Right hindlimb (tissue), 1 donor: ENCODE measurements around the gene TCP1.
"Not testable (repeated sequence)": the region's sequence is repeated elsewhere in the genome, so short reads cannot be mapped to it uniquely, and the experiment has no call there.

Source experiments
- DNase-seq: peaks from one replicate; pipeline ENCODE4 v3.0.0-alpha.2; 2018

TCP1 gene

DNA sequence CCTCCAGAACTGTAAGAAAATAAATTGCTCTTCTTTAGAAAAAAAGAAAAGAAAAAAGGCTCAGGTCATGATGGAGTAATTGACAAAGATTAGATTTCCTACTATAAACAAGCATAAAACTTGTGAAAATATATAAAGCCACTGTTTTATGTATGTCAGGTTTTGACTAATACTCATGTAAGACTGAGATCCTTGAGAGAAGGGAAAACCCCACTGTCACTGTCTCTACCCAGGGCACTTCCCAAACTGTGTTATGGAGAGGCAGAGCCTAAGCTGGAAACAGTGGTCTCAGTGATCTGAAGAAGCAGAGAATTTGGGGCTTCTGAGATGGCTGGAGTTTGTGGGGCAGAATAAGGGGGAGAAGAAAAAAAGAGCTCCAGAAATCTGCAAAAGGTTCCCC lies 19.9 kb downstream of the TCP1 start:
- DNase-seq, result no peak

DNA sequence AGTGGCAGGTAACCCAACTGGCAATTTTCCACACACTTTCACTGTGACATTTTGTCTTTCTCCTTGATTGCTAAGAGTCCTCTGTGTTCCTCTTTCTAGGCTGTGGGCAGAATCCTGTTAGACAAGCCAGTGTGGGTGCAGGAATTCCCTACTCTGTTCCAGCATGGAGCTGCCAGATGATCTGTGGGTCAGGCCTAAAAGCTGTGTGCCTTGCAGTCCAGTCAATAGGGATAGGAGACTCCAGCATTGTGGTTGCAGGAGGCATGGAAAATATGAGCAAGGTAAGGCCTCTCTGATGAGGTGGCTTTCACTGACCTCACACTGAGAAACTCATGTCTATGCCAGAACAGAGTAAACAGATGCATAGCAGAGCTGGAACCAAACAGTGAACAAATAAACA lies 22.5 kb downstream of the TCP1 start:
- no peak for DNase-seq

DNA sequence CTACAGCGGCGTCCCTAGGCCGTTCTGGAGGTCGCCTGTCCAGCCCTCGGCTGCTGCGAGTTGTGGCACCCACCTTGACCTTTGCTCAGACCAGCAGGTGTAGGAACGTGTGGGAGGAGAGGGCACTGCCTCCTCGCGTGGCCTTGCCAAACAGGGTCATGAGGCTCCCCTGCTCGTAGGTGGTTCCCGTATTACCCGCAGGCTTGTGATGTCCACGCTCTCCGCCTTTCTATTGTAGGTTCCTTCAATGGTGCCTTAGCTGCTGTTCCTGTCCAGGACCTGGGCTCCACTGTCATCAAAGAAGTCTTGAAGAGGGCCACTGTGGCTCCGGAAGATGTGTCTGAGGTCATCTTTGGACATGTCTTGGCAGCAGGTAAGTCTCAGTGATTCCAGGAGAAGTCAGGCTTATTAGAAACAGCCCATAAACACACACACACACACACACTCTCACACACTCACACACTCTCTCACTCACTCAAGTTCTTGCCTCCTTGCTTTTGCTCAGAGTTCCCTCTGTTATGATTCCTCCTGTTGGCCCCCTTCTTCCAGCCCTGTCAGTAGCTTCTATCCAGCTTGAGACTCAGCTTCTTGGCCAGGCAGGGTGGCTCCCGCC lies 26.6 kb downstream of the TCP1 start:
- DNase-seq, result no peak

DNA sequence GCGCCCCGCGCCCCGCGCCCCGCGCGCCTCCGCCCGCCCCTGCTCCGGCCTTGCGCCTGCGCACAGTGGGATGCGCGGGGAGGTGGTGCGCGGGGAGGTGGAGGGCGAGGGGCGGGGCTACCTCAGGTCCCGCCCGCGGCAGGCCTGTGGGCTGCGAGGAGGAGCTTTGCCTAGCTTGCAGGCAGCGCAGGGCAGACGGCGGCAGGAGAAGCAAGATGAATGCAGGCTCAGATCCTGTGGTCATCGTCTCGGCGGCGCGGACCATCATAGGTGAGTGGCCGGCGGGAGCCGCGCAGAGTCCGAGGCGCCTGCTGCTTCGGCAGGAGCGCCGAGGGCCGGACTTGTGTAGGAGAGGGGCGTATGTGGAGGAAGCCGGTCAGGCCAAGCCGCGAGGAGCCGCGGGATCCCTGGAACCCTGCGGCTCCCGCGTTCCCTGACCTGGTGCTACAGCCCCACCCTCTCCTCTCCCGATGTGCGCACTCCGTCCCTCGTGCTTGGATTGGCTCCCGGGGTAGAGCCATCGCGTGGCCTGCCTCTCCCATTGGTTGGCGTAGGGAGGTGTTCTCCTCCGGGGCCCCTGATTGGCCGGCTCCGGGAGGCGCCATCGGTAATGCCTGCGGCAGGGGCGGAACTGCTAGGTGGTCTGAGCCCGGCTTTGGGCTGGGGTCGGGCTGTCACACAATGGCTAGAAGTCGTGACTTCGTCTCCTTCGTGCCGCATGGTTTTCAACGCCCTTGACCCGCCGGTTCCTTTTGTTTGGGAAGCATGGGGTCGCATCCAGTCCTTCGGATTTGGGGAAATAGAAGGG lies 27.3 kb downstream of the TCP1 start, which contains the start of gene ACAT2:
ACAT2 (plus strand) TSS at position 173 of the 808 bp plus-strand sequence; CDS start at position 216, 43 bp downstream.
- peak; percentile 97 for DNase-seq

DNA sequence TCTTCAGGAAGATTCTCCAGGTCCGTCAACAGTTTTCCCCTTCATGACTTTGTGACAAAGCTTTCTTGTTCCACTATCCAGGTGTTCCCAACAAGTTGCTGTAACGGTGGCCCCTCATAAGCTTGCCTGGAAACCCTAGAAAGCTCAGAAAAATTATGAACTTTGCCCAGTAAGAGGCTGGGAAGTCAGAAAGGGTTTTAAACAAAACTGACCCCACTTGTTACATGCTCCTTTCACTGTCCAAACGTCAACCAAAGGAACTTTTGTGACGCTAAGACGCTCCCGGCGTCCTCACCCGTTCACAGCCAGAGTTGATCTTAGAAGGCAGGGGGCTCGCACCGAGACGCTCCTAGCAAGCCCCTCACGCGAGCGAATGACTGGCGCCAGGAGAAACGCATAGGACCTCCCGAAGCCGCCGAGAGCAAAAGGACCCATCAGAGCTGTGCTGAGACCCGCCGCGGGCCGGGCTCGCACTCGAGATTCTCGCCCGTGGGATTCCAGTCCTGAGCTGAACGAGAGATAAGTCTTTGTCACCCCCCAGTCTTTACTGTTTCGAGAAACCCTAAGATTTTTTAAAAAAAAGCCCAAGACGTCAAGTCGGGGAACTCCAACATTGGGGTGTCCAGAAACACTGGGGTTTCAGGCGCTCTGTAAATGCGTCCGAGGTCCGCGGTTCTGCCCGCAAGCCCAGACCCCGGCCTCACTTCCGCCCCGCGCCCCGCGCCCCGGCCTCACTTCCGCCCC lies 28.1 kb downstream of the TCP1 start:
- no peak for DNase-seq

DNA sequence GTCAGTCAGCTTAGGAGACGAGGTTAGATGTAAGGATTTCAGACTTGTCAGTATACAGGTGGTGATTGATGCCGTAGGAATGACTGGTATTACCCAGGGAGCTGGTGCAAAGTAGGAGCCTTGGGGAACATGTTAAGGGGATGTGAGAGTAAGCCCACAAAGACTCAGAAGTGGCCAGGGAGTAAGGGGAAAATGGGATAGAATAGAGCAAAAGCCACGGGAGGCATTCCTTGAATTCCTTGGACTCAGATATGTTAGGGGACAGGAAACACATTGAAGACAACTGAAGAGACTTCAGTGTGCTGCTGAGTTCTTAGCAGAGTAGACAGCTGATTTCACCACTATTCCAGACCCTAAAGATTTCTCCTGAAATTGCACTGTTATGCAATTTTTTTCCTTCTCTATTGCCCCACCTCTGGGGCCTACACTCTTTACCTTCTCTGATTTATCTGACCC lies 28.8 kb downstream of the TCP1 start:
- DNase-seq, result no peak

DNA sequence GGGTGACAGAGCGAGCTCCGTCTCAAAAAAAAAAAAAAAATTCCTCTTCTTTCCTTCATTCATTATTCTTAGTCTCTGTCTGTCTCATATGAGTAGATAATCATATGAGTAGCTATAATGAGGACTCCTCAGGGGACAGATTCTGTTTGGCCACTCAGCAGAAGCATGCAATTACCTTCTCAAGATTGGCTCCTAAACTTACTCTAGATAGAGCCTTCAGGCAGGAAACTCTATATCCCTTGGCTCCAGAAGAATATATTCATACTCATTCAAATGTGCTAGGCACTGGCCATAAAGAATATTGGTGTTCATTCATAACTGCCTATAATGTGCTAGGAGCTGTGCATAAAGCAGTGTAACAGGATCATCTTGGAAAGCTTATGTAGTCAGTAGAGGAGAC lies 29.8 kb downstream of the TCP1 start:
- DNase-seq, result no peak

DNA sequence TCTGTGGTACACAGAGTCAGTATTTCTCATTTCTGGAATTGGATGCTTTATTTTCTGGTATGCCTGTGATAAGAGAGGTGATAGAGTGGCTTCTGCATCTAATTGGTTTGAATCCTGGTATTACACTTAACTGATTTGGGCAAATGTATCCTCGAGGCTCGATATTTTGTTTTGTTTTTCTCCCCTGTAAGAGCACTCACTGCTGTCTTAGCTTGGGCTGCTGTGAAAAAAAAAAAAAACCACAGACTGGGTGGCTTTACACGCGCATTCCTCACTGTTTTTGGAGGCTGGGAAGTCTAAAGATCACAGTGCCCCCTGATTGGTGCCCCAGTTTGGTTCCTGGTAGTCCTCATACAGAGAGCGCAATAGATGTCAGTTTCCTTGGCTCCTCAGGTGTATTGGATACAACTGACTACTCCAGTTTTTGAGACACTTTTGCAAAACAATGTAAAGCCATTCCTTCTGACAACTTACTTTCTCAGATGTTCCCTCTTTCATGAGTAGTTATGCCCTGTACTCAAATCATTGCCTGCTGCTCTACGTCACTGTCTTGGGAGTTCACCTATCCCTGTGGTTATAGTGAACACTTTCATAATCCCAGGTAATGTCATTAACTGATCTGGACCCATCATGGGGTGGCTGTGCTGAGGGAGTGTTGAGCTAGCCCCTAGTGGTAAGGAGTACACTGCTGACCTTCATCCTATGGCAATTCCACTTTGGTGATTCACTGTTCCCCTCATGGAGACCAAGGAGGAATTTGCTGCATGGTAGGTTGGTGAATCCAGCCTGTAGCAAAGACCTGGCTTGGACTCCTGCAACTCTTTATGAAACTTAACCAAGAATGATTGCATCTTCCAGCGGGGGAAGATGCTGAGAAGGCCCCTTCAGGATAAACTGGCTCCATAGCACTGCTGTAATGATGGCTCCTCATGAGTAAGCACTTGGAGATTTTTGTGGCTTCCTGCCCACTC lies 31.1 kb downstream of the TCP1 start:
- no peak for DNase-seq

DNA sequence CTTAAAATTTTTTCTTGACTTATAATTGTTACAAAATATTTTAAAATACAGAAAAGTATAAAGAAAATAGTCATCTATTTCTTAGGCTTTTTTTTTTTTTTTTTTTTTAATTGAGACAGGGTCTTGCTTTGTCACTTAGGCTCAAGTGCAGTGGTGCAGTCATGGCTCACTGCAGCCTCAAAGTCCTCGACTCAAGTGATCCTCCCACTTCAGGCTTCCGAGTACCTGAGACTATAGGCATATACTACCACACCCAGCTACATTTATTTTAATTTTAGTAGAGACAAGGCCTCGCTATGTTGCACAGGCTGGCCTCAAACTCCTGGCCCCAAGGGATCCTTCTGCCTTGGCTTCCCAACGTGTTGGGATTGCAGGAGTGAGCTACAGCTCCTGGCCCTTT lies 32.9 kb downstream of the TCP1 start:
- no peak for DNase-seq

DNA sequence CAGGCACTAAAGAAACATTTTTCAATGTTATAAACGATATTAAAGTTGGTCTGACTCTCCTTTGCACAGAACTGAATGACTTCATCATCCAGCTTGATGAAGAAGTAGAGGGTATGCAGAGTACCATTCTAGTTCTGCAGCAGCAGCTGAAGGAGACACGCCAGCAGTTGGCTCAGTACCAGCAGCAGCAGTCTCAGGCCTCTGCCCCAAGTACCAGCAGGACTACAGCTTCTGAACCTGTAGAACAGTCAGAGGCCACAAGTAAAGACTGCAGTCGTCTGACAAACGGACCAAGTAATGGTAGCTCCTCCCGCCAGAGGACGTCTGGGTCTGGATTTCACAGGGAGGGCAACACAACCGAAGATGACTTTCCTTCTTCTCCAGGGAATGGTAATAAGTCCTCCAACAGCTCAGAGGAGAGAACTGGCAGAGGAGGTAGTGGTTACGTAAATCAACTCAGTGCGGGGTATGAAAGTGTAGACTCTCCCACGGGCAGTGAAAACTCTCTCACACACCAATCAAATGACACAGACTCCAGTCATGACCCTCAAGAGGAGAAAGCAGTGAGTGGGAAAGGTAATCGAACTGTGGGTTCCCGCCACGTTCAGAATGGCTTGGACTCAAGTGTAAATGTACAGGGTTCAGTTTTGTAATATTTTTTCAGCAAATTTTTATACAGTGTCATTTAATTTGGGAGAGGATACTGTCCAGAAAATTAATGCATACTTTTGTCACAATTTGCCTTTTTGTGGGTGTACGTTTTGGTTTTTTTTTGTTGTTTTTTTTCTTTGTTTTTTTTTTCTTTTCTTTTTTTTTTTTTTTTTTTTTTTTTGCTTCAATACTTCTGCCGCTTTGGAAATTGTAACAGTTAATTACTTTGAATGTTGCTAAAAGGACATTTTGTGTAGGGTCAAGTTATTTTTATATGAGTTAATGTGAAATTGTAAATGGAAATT lies 34.2 kb downstream of the TCP1 start:
- no peak for DNase-seq

DNA sequence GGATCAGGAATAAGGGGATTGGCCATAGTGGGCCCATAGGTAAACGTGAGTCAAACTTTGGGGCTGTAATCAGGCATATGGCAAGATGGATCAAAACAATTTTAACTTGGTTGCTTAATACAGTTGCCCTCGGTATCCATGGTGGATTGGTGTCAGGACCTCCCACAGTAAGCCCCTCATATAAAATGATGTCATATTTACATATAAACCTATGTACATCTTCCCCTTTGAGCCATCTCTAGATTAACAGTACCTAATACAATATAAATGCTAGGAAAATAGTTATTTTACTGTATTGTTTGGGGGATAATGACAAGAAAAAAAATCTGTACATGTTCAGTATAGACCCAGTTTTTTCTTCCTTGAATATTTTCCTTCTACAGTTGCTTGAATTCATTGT lies 35.0 kb downstream of the TCP1 start:
- DNase-seq, result no peak

DNA sequence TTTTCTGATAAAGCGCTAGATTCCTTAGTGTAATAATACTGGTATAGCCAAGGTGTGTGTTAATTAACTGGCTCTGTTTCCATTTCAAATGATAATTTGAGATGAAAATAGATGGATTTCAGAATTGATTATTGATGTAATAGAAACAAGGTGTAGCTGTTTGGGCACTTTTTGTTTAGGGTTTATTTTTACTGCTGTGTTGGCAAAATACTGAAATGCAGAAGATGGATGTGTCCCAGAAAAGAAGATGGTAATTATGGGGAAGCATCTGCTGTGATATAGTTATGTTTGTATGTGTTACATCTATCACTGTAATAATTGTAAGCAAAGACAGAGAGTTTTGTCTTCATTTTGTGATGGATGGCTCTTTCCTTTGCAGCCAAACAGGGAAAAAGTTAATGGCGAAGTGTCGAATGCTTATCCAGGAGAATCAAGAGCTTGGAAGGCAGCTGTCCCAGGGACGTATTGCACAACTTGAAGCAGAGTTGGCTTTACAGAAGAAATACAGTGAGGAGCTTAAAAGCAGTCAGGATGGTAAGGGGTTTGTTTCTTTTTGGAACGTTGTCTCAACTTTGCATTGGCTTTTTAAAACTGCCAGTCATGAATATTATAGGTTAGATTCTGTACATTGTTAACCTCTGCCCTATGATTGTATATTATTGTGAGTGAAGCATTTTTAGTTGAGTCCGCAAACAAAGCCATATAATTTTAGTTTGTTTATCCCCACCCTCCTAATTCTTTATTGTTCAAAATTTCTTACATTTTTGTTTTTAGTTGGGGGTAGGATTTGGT lies 36.1 kb downstream of the TCP1 start:
- DNase-seq, result no peak

DNA sequence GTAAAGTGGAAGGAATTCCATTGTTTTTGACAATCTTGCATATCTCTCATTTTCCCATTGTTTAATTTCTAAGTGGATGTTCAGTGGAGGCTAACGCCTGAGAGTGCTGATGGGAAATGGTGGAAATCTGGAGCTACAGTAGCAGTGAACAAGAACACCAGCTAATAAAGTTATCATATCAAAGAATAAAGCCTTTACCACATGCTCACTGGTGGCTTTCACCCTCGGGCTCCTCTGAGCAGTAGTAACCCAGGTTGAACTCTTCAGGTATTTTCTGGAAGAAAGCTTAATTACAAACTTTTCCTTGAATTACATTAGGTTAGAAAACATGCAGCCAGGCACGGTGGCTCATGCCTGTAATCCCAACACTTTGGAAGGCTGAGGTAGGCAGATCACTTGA lies 38.0 kb downstream of the TCP1 start:
- DNase-seq, result no peak

DNA sequence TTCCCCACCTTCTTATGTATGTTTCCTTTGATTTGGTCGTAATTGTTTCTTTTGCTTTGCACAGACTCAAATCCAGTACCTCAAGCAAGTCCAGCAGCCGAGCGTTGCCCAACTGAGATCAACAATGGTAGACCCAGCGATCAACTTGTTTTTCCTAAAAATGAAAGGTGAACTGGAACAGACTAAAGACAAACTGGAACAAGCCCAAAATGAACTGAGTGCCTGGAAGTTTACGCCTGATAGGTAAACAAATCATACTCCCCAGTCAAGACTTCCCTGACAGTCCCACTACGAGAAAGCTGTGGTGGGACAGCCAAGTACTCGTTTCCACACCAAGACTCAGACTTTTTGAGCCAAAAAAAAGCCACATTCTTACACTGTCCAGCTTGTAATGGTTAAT lies 41.3 kb downstream of the TCP1 start:
- not testable (repeated sequence) for DNase-seq

DNA sequence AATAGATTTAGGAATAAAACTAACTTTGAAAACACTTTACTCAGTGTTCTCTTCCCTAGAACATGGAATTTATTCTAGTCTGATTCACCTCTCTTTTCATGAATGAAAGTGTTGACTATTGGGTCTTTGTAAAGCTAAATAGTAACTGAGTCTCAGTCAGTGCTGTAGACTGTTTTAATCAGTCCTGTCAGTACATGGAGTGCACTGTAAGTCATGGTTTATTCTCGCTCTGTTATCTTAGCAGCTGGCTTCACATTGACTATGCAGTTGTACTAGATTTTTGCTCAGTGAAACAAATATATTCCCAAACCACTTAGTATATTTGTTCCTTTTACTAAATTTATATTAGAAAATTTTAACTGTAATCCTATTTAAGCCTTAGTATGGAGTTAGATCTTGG lies 42.6 kb downstream of the TCP1 start:
- no peak for DNase-seq

DNA sequence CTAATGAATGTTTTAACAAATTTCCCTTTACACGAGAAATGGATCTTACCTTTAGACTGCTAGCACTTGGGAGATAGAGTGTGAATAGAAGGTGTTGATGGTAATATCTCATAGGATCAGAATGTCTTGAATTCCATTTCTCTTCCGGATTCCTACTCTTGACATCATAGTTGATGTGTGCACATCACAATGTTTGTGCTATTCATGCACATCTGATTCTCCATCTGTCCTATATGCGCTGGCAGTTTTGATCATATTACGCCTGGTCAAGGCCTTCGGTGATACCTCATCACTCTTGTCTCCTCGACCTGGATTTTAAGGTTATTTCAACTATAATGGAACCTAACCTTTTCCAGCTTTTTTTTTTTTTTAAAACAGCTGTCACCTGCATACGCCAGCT lies 44.3 kb downstream of the TCP1 start:
- no peak for DNase-seq

DNA sequence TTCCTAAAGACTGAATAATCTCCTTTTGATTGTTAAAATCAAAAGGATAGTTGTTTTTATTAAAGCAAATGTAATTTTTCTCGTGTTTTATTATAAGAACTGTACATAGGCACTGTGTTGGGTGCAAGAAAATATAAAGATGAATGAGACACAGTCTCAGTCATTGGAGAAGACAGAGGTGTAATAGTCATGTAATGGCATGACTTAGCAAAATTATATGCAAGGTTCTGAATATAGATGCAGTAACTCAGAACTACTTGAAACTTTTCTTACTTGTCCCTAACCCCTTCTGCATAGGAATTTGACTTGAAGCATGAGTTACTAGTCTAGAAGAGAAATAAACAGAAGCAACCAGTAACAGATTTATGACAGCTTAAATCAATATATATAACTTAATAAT lies 47.2 kb downstream of the TCP1 start:
- DNase-seq, result no peak

DNA sequence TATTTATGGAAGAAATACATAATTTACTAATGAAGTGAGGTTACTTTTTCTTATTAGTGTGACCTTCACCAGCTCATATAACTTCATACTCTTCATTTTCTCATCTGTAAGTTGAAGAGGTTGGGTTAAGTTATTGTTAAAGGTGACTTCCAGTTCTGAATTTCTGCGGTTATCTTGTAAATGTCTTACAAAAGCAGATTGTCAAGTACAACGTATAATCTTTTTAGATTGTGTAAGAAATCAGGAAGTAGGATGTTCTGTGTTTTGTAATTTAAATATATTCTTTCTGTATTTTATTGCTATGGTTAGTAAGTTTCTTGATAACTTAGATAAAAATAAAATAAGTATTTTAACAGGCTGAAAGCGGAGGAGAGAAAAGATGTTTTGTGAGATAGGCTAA lies 50.1 kb downstream of the TCP1 start:
- DNase-seq, result no peak

DNA sequence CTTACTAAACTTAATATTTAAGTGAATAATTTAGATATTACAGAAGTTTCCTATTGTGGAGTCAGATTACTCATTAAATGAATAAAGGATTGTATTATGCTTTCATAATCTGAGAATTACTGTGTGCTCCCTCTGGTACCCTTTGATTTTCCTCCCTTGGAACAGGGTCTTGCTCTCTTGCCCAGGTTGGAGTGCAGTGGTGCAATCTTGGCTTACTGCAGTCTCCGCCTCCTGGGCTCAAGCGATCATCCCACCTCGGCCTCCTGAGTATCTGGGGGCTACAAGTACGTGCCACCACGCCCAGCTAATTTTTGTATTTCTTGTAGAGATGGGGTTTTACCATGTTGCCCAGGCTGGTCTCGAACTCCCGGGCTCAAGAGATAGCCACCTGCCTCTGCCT lies 52.5 kb downstream of the TCP1 start:
- no peak for DNase-seq

DNA sequence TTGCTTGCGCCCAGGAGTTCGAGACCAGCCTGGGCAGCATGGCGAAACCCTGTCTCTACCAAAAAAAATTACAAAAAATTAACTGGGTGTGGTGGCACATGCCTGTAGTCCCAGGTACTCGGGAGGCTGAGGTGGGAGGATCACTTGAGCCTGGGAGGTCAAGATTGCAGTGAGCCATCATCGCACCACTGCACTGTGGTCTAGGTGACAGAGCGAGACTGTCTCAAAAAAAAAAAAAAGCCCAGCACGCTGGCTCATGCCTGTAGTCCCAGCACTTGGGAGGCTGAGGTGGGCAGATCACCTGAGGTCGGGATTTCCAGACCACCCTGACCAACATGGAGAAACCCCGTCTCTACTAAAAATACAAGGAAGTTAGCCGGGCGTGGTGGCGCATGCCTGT lies 56.0 kb downstream of the TCP1 start:
- not testable (repeated sequence) for DNase-seq

DNA sequence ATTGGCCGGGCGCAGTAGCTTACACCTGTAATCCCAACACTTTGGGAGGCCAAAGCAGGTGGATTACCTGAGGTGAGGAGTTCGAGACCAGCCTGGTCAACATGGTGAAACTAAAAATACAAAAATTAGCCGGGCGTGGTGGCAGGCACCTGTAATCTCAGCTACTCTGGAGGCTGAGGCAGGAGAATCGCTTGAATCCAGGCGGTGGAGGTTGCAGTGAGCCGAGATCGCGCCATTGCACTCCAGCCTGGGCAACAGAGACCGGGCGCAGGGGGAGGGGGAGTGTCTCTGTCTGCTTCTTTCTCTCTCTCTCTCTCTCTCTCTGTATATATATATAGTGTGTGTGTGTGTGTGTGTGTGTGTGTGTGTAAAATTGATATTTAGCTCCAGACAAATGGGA lies 56.9 kb downstream of the TCP1 start:
- DNase-seq, result not testable (repeated sequence)
